HepG2 (cell line): Measurements from ENCODE around the gene PCNT. TPM values are rescaled to one million over a fixed set of nuclear protein-coding genes. Genes with fewer than 3 reads are reported as not detected.
A peak's percentile ranks its signal among the peaks of the same experiment; 100 is the strongest.

Experiments used
- CREB1 ChIP-seq, 2 experiments: fragments of 450-650 bp in 1 of 2; IDR thresholded peaks; 2 replicates each; pipeline ENCODE4 v1.6.1; 2016 to 2017; ENCODE audit warnings: control low read depth in 1 of 2, mild to moderate bottlenecking in 1 of 2, missing compliant biosample characterization in 1 of 2, missing genetic modification characterization in 1 of 2
- FOXA3 ChIP-seq: IDR thresholded peaks from 2 replicates; pipeline ENCODE4 v1.6.1; 2016; ENCODE audit warnings: missing genetic modification reagents, missing compliant biosample characterization
- HDAC1 ChIP-seq: sonication (generic); formaldehyde crosslinking; IDR thresholded peaks from 2 replicates; pipeline ENCODE4 v1.5.1; 2020; ENCODE audit warnings: mild to moderate bottlenecking, missing genetic modification reagents
- HES4 ChIP-seq: sonication (generic); formaldehyde crosslinking; IDR thresholded peaks from 2 replicates; pipeline ENCODE4 v1.9.0; 2021; ENCODE audit warnings: mild to moderate bottlenecking, missing genetic modification reagents, borderline replicate concordance
- HOXA9 ChIP-seq: sonication (generic); formaldehyde crosslinking; IDR thresholded peaks from 2 replicates; pipeline ENCODE4 v1.8.1; 2022; ENCODE audit warnings: missing genetic modification reagents, mild to moderate bottlenecking, moderate library complexity, borderline replicate concordance
- JUND ChIP-seq: sonication (generic); formaldehyde crosslinking; IDR thresholded peaks from 2 replicates; pipeline ENCODE4 v1.8.0; 2022; ENCODE audit warnings: mild to moderate bottlenecking, missing genetic modification reagents
- KAT7 ChIP-seq: IDR thresholded peaks from 2 replicates; pipeline ENCODE4 v1.6.1; 2018; ENCODE audit warnings: borderline replicate concordance, missing compliant biosample characterization
- MYC ChIP-seq: sonication (generic); formaldehyde crosslinking; IDR thresholded peaks from 2 replicates; pipeline ENCODE4 v1.9.0; 2021; ENCODE audit warnings: missing genetic modification reagents, borderline replicate concordance
- NONO ChIP-seq, 2 experiments: fragments of 450-650 bp in 1 of 2; sonication (generic) in 1 of 2; formaldehyde crosslinking in 1 of 2; IDR thresholded peaks in 1 of 2; conservative IDR thresholded peaks in 1 of 2; 2 replicates each; pipeline versions ENCODE4 v1.6.1 to v1.8.0; 2017 to 2022; ENCODE audit warnings: mild to moderate bottlenecking in 1 of 2, missing genetic modification reagents in 1 of 2, moderate library complexity in 1 of 2
- SAP130 ChIP-seq: IDR thresholded peaks from 2 replicates; pipeline ENCODE4 v1.6.1; 2016; ENCODE audit warnings: low read depth
- THYN1 ChIP-seq: sonication (generic); formaldehyde crosslinking; IDR thresholded peaks from 2 replicates; pipeline ENCODE4 v1.8.1; 2023; ENCODE audit warnings: low read depth, mild to moderate bottlenecking, moderate library complexity, missing genetic modification reagents, borderline replicate concordance
- ZNF24 ChIP-seq: fragments of 450-650 bp; IDR thresholded peaks from 2 replicates; pipeline ENCODE4 v1.6.1; 2017; ENCODE audit warnings: antibody characterized with exemption, mild to moderate bottlenecking
- ZNF292 ChIP-seq: sonication (generic); formaldehyde crosslinking; IDR thresholded peaks from 2 replicates; pipeline ENCODE4 v1.8.1; 2022; ENCODE audit warnings: mild to moderate bottlenecking, low read depth, missing genetic modification reagents, borderline replicate concordance
- ZNF547 ChIP-seq: sonication (generic); formaldehyde crosslinking; IDR thresholded peaks from 2 replicates; pipeline ENCODE4 v1.5.1; 2020; ENCODE audit warnings: mild to moderate bottlenecking, missing genetic modification reagents
- ZNF605 ChIP-seq: sonication (generic); formaldehyde crosslinking; IDR thresholded peaks from 2 replicates; pipeline ENCODE4 v1.8.0; 2022; ENCODE audit warnings: mild to moderate bottlenecking, missing genetic modification reagents
- polyA plus RNA-seq, 8 experiments: library from polyadenylated mRNA; depleted of rRNA in 3 of 8; stranded (reverse) in 7 of 8; unstranded in 1 of 8; fragments of >200 nt; fragmentation: Illumina TruSeq in 4 of 8; extraction: Trizol in 4 of 8; gene quantifications; 2 replicates each; pipeline versions ENCODE4 v1.2.1 to v1.2.3, GENCODE V29; 2011 to 2016; ENCODE audit warnings: low read depth in 4 of 8, missing spikeins in 1 of 8, mixed read lengths in 1 of 8; ENCODE audit not compliant: insufficient read depth in 1 of 8
- total RNA-seq, 5 experiments: library from RNA; depleted of rRNA; stranded (reverse); fragments of >200 nt; fragmentation: Illumina TruSeq; extraction: Trizol; gene quantifications; 2 replicates each; pipeline ENCODE4 v1.2.3, GENCODE V29; 2016; ENCODE audit warnings: low read depth in 1 of 5
- TF ChIP-seq, protein P1 (sequence below): sonication (generic); formaldehyde crosslinking; IDR thresholded peaks from 2 replicates; pipeline ENCODE4 v1.4.0; 2020; ENCODE audit warnings: missing genetic modification reagents
- TF ChIP-seq, protein P2 (sequence below): sonication (generic); formaldehyde crosslinking; IDR thresholded peaks from 2 replicates; pipeline ENCODE4 v1.5.1; 2020; ENCODE audit warnings: missing genetic modification reagents, mild to moderate bottlenecking, borderline replicate concordance
- TF ChIP-seq, protein P3 (sequence below): IDR thresholded peaks from 2 replicates; pipeline ENCODE4 v1.6.1; 2016; ENCODE audit warnings: missing compliant biosample characterization, missing genetic modification reagents, borderline replicate concordance
- TF ChIP-seq, protein P4 (sequence below): sonication (generic); formaldehyde crosslinking; IDR thresholded peaks from 2 replicates; pipeline ENCODE4 v1.5.0; 2020; ENCODE audit warnings: missing genetic modification reagents, mild to moderate bottlenecking, borderline replicate concordance
- TF ChIP-seq, protein P5 (sequence below): sonication (generic); formaldehyde crosslinking; IDR thresholded peaks from 2 replicates; pipeline ENCODE4 v1.5.1; 2020; ENCODE audit warnings: missing genetic modification reagents, mild to moderate bottlenecking, borderline replicate concordance

Gene PCNT
- total and polyA plus RNA-seq, 2 of the 13 experiments (the other 11 are each of a cell fraction or from before 2014, with no cell fraction given): 5.6 to 12.4 TPM

DNA sequence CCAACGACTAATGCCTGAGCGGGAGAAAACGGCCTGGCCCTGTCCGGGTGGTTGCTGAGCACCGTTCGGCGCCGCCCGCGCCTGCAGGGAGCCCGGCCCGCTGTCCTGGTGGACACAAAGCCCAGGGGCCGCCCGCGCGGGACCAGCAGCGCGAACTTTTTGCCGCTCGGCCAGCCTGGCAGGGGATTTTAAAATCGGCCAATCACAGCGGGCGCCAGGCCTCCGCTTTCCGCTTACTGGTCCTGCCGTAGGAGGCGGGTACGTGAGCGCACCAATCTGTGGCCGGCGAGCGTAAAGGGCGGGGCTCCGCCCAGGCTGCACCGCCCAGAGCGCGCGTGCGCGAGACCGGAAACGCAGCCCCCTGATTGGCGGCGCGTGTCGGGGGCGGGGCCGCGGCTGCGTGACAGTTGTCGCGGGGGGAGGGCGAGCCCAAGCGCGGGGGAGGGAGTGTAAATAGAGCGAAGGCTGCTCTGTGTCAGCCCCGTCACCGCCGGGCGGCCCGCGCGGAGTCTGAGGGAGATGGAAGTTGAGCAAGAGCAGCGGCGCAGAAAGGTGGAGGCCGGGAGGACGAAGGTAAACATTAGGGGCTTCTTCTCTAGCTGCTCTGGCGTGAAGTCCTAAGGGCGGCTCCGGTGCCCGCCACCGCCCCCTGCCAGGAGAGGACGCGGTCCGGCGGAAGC, at the start of gene PCNT, which contains the start of gene C21orf58 (continued):
- TF ChIP-seq, protein P1, sequence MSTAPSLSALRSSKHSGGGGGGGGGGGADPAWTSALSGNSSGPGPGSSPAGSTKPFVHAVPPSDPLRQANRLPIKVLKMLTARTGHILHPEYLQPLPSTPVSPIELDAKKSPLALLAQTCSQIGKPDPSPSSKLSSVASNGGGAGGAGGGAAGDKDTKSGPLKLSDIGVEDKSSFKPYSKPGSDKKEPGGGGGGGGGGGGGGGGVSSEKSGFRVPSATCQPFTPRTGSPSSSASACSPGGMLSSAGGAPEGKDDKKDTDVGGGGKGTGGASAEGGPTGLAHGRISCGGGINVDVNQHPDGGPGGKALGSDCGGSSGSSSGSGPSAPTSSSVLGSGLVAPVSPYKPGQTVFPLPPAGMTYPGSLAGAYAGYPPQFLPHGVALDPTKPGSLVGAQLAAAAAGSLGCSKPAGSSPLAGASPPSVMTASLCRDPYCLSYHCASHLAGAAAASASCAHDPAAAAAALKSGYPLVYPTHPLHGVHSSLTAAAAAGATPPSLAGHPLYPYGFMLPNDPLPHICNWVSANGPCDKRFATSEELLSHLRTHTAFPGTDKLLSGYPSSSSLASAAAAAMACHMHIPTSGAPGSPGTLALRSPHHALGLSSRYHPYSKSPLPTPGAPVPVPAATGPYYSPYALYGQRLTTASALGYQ (CRISPR knock-in tag): 0 out of 2 replicates have a peak, but pooled peaks have one; percentile 38
- TF ChIP-seq HDAC1 (CRISPR knock-in tag): peak; percentile 86
- 0 out of 2 replicates have a peak, but pooled peaks have one; percentile 10 for TF ChIP-seq KAT7 (CRISPR knock-in tag)
- TF ChIP-seq SAP130 (CRISPR knock-in tag): peak; percentile 82
- TF ChIP-seq, protein P2, sequence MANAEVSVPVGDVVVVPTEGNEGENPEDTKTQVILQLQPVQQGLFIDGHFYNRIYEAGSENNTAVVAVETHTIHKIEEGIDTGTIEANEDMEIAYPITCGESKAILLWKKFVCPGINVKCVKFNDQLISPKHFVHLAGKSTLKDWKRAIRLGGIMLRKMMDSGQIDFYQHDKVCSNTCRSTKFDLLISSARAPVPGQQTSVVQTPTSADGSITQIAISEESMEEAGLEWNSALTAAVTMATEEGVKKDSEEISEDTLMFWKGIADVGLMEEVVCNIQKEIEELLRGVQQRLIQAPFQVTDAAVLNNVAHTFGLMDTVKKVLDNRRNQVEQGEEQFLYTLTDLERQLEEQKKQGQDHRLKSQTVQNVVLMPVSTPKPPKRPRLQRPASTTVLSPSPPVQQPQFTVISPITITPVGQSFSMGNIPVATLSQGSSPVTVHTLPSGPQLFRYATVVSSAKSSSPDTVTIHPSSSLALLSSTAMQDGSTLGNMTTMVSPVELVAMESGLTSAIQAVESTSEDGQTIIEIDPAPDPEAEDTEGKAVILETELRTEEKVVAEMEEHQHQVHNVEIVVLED (CRISPR knock-in tag): peak; percentile 90
- TF ChIP-seq ZNF547 (CRISPR knock-in tag): 0 out of 2 replicates have a peak, but pooled peaks have one; percentile 51
- TF ChIP-seq CREB1 (IDR thresholded peaks at IDR 0.05): peak; percentile 74
- no peak for TF ChIP-seq CREB1 (CRISPR knock-in tag; IDR thresholded peaks at IDR 0.05)
- TF ChIP-seq, protein P3, sequence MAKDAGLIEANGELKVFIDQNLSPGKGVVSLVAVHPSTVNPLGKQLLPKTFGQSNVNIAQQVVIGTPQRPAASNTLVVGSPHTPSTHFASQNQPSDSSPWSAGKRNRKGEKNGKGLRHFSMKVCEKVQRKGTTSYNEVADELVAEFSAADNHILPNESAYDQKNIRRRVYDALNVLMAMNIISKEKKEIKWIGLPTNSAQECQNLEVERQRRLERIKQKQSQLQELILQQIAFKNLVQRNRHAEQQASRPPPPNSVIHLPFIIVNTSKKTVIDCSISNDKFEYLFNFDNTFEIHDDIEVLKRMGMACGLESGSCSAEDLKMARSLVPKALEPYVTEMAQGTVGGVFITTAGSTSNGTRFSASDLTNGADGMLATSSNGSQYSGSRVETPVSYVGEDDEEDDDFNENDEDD (CRISPR knock-in tag): peak; percentile 98
- TF ChIP-seq FOXA3 (CRISPR knock-in tag): peak; percentile 56
- TF ChIP-seq ZNF605 (CRISPR knock-in tag): peak; percentile 81; the same call in 1 of the 2 replicates
- no peak for TF ChIP-seq ZNF292 (CRISPR knock-in tag)
- TF ChIP-seq JUND (CRISPR knock-in tag): no peak
- 0 out of 2 replicates have a peak, but pooled peaks have one; percentile 27 for TF ChIP-seq HES4 (CRISPR knock-in tag)
- no peak for TF ChIP-seq ZNF24
- peak; percentile 50; the same call in 1 of the 2 replicates for TF ChIP-seq HOXA9 (CRISPR knock-in tag)
- 0 out of 2 replicates have a peak, but pooled peaks have one; percentile 32 for TF ChIP-seq THYN1 (CRISPR knock-in tag)
- TF ChIP-seq MYC: peak; percentile 86; the same call in 1 of the 2 replicates
- no peak for TF ChIP-seq NONO (IDR thresholded peaks at IDR 0.05)
- TF ChIP-seq NONO (CRISPR knock-in tag; conservative IDR thresholded peaks at IDR 0.05): peak; percentile 56; the same call in 1 of the 2 replicates
- TF ChIP-seq, protein P4, sequence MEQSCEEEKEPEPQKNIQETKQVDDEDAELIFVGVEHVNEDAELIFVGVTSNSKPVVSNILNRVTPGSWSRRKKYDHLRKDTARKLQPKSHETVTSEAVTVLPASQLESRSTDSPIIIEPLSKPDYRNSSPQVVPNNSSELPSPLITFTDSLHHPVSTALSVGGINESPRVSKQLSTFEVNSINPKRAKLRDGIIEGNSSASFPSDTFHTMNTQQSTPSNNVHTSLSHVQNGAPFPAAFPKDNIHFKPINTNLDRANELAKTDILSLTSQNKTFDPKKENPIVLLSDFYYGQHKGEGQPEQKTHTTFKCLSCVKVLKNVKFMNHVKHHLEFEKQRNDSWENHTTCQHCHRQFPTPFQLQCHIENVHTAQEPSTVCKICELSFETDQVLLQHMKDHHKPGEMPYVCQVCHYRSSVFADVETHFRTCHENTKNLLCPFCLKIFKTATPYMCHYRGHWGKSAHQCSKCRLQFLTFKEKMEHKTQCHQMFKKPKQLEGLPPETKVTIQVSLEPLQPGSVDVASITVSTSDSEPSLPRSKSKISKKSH (CRISPR knock-in tag): 0 out of 2 replicates have a peak, but pooled peaks have one; percentile 77
- TF ChIP-seq, protein P5, sequence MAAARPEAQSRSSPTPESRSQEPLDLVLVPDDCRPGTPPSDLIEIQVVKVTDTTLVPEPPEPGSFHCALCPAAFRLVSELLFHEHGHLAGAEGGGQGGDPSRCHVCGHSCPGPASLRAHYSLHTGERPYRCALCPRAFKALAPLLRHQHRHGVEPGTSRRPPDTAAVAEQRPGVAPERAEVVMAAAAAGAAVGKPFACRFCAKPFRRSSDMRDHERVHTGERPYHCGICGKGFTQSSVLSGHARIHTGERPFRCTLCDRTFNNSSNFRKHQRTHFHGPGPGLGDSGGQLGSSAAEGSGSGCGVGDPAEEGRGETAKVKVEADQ (CRISPR knock-in tag): 0 out of 2 replicates have a peak, but pooled peaks have one; percentile 12
